HUES64 (cell line): ENCODE measurements around the gene CPEB4.

ENCODE experiments used
- H3K27ac ChIP-seq: 2 replicates; pipeline ENCODE4 v1.7.0; 2013; ENCODE audit warnings: low read depth, low read length, inconsistent platforms
- H3K27me3 ChIP-seq: 2 replicates; pipeline ENCODE4 v1.6.1; 2013; ENCODE audit warnings: mild to moderate bottlenecking, low read length; ENCODE audit not compliant: insufficient read depth
- H3K36me3 ChIP-seq: 2 replicates; pipeline ENCODE4 v1.6.1; 2013; ENCODE audit warnings: mild to moderate bottlenecking, low read length; ENCODE audit not compliant: insufficient read depth
- H3K4me1 ChIP-seq: 2 replicates; pipeline ENCODE4 v1.6.1; 2013; ENCODE audit warnings: mild to moderate bottlenecking, low read length, moderate library complexity; ENCODE audit not compliant: insufficient read depth
- H3K4me3 ChIP-seq: 2 replicates; pipeline ENCODE4 v1.5.1; 2013; ENCODE audit warnings: mild to moderate bottlenecking, low read length, moderate library complexity
- H3K9ac ChIP-seq: 2 replicates; pipeline ENCODE4 v1.6.1; 2013; ENCODE audit warnings: mild to moderate bottlenecking, low read depth, low read length
- H3K9me3 ChIP-seq: 2 replicates; pipeline ENCODE4 v1.6.1; 2013; ENCODE audit warnings: low read depth, low read length; ENCODE audit not compliant: insufficient read depth
- WGBS: fragments of 150-250, 120-280 bp; methylation state at CpG from one replicate; pipeline ENCODE4 v1.1.7; 2013; ENCODE audit warnings: missing lambda C conversion rate; 5-methylcytosine and 5-hydroxymethylcytosine counted together

CPEB4 gene

GRCh38 chr5:173961418-173961817 lies 73.3 kb downstream of the CPEB4 start:
- peaks cover 16% of the 10 kb centered on the region for H3K4me1 ChIP-seq
- H3K36me3 ChIP-seq, result 0 out of 2 replicates have a peak, but pooled peaks cover 6% of the 10 kb centered on the region
- no peak overlapping the region for H3K27ac ChIP-seq
- no peaks in the 10 kb centered on the region for H3K27me3 ChIP-seq
- no CpG with 5 or more reads among the region's 1 CpG for WGBS
- H3K9ac ChIP-seq, result no peak overlapping the region
- no peak overlapping the region for H3K4me3 ChIP-seq
- H3K9me3 ChIP-seq, result no peaks in the 10 kb centered on the region

GRCh38 chr5:173962436-173962972 lies 74.4 kb downstream of the CPEB4 start:
- no peaks in the 10 kb centered on the region for H3K27me3 ChIP-seq
- H3K9ac ChIP-seq, result 0 out of 2 replicates have a peak overlapping the region, but pooled peaks have one; percentile 13
- no peaks in the 10 kb centered on the region for H3K36me3 ChIP-seq
- no peaks in the 10 kb centered on the region for H3K9me3 ChIP-seq
- 81% methylated on average over 3 of the region's 3 CpGs for WGBS
- peaks cover 16% of the 10 kb centered on the region for H3K4me1 ChIP-seq
- H3K4me3 ChIP-seq, result no peak overlapping the region
- H3K27ac ChIP-seq, result peak overlapping the region; percentile 56

DNA sequence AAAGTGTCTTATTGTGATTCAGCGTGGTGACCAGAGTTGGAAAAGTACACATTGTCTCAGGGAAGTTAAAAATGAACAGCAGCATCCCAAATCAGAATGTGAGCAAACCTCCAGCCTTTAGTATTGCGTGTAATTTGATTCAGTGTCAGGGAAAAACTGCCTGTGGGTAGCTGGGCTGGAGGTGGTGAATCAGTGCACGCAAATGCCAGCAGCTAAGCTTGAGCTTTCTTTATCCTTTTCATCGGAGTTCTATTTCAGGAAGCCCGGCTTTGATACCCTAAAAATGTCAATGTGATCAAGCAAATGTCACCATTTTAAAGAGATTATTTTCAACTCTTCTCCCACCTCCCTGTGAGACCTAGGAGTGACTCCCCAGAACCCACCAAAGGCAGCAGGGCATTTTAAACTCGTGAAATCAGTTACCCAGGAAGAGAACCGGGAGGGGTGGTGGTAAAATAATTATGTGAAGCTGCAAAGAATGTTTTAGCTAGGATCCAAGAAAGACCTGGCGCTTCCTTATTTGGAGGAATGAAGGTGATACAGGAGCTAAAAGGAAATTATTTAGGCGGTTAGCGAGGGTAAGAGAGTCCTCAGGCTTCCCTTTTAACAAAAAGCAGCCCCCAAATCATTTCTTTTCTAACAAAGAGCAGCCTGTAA lies 75.2 kb downstream of the CPEB4 start:
- Histone ChIP-seq H3K27ac (peak overlapping the region; percentile 85), H3K9ac (peak overlapping the region; percentile 71), H3K4me3 (peak overlapping the region; percentile 25), H3K27me3 (no peaks in the 10 kb centered on the region), H3K4me1 (peaks cover 22% of the 10 kb centered on the region), H3K9me3 (no peaks in the 10 kb centered on the region), H3K36me3 (no peaks in the 10 kb centered on the region)
- 68% methylated on average over 10 of the region's 10 CpGs for WGBS

- H3K9ac ChIP-seq, result peak overlapping the region; percentile 71
These were observed 75.8 kb downstream of the CPEB4 start for GRCh38 chr5:173963867-173964441.

GRCh38 chr5:173964506-173964905 lies 76.4 kb downstream of the CPEB4 start:
- WGBS, result 89% methylated on average over 1 of the region's 1 CpG
- peak overlapping the region; percentile 20; the same call in 1 of the 2 replicates for H3K4me3 ChIP-seq
- H3K36me3 ChIP-seq, result no peaks in the 10 kb centered on the region
- H3K27me3 ChIP-seq, result no peaks in the 10 kb centered on the region
- no peak overlapping the region for H3K9ac ChIP-seq
- peaks cover 30% of the 10 kb centered on the region for H3K4me1 ChIP-seq
- H3K9me3 ChIP-seq, result no peaks in the 10 kb centered on the region
- no peak overlapping the region for H3K27ac ChIP-seq

More at GRCh38 chr5:173963867-173964441, 75.8 kb downstream of the CPEB4 start:
- Histone ChIP-seq H3K4me1 (peaks cover 24% of the 10 kb centered on the region), H3K27ac (peak overlapping the region; percentile 85), H3K27me3 (no peaks in the 10 kb centered on the region), H3K9me3 (no peaks in the 10 kb centered on the region), H3K4me3 (peak overlapping the region; percentile 43), H3K36me3 (no peaks in the 10 kb centered on the region)
- 85% methylated on average over 19 of the region's 19 CpGs for WGBS

DNA sequence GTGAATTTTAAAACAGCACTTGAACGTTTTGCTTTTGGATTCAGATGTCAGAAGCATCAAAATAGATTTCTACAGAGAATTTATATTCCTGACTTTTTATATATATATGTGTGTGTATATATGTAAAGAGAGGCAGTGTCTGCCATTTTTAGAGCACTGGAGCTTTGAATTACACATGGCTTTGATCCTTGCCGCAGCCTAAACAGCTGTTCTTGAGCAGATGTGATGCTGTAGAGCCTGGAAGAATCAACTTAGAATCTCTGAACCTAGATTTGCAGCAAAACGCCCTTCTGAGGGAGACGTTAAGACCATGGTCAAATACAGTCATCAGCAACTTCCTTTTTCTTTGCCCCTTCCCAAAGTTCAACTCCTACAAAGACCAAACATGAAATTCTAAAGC lies 79.1 kb downstream of the CPEB4 start:
- H3K27me3 ChIP-seq, result no peaks in the 10 kb centered on the region
- H3K27ac ChIP-seq, result no peak overlapping the region
- H3K36me3 ChIP-seq, result no peaks in the 10 kb centered on the region
- H3K4me1 ChIP-seq, result peaks cover 46% of the 10 kb centered on the region
- no peaks in the 10 kb centered on the region for H3K9me3 ChIP-seq
- H3K9ac ChIP-seq, result no peak overlapping the region
- 84% methylated on average over 4 of the region's 4 CpGs for WGBS
- H3K4me3 ChIP-seq, result no peak overlapping the region

GRCh38 chr5:173968154-173968797 lies 80.1 kb downstream of the CPEB4 start:
- Histone ChIP-seq H3K9me3 (no peaks in the 10 kb centered on the region), H3K9ac (no peak overlapping the region), H3K27ac (no peak overlapping the region), H3K4me1 (peaks cover 36% of the 10 kb centered on the region), H3K27me3 (no peaks in the 10 kb centered on the region), H3K36me3 (no peaks in the 10 kb centered on the region), H3K4me3 (no peak overlapping the region)
- WGBS, result 79% methylated on average over 9 of the region's 9 CpGs

GRCh38 chr5:173969167-173970049 lies 81.3 kb downstream of the CPEB4 start:
- H3K27ac ChIP-seq, result peak overlapping the region; percentile 31; the same call in 1 of the 2 replicates
- H3K4me1 ChIP-seq, result peaks cover 30% of the 10 kb centered on the region
- H3K36me3 ChIP-seq, result no peaks in the 10 kb centered on the region
- no peak overlapping the region for H3K9ac ChIP-seq
- H3K4me3 ChIP-seq, result no peak overlapping the region
- H3K9me3 ChIP-seq, result no peaks in the 10 kb centered on the region
- H3K27me3 ChIP-seq, result no peaks in the 10 kb centered on the region
- 74% methylated on average over 12 of the region's 12 CpGs for WGBS

DNA sequence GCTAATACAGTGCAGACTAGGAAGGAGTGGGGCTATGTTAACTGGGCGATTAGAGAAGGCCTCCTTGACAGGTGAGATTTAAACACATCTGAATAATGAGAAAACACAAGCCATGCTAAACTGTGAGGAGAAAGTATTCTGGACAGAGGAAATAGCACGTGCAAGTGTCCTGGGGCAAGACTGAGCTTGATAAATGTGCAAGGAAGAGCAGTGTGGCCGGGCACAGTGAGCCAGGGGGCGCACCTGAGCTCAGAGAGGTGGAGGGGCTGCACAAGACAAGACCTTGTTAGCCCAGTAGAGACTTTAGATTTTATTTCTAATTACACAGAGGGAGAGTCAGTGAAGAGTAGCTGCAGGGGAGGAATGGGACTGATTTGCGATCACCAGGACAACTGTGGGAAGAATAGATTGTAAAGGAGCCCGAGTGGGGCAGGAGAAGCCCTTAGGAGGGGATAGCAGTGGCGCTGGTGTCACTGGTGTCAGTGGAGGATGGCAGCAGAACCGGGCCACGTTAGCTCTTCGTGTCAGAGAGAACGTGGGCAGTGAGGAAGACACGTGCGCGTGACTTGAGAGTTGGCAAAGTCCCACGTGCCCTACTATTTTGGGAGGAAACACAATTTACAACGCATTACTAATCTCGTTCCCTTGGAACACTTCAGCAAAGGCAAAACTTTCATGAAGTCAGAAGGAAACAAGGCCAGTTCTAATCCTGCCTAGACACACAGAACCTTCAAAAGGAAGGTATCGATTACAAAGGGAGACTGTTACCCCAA lies 82.9 kb downstream of the CPEB4 start:
- no peak overlapping the region for H3K27ac ChIP-seq
- peaks cover 30% of the 10 kb centered on the region for H3K4me1 ChIP-seq
- WGBS, result 92% methylated on average over 18 of the region's 18 CpGs
- H3K4me3 ChIP-seq, result no peak overlapping the region
- no peaks in the 10 kb centered on the region for H3K27me3 ChIP-seq
- H3K9ac ChIP-seq, result no peak overlapping the region
- no peaks in the 10 kb centered on the region for H3K36me3 ChIP-seq
- H3K9me3 ChIP-seq, result no peaks in the 10 kb centered on the region

DNA sequence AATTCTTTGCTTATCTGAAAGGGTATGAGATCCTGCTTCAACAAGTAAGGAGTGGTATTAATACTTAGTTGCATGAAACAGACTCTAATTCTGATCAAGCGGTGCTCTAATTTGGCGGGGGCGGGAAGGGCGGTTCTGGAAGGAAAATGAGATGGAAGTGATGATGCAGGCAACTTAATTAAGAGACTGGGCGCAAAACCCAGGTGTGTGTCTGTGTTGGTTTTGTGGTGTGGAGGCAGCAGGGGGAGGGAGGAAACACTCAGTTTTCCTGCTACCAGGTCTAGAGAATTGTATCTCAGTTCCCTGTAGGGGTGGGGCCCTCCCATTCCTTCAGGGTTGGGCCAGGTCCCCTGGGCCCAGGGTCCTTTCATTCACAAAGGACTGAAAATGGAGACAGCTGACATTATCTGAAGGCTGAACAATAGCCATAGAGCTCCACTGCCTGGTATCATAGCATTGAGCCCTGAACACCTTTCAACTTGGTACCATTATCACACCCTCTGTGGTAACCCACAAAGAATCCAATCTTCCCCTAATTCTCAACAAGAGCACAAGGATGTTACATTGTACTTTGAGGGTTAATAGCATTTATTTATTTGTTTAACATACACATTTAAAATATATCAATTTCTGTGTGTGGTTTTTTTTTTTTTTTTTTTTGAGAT lies 83.7 kb downstream of the CPEB4 start:
- no peak overlapping the region for H3K9ac ChIP-seq
- no peak overlapping the region for H3K27ac ChIP-seq
- no peaks in the 10 kb centered on the region for H3K9me3 ChIP-seq
- no peaks in the 10 kb centered on the region for H3K36me3 ChIP-seq
- no peak overlapping the region for H3K4me3 ChIP-seq
- WGBS, result 95% methylated on average over 5 of the region's 5 CpGs
- no peaks in the 10 kb centered on the region for H3K27me3 ChIP-seq
- peaks cover 30% of the 10 kb centered on the region for H3K4me1 ChIP-seq
